Activated naive CD4-positive, alpha-beta T cell treated with anti-CD3 and anti-CD28 coated beads, Interleukin-2, amount 50 U/mL, for 16 hours (primary cell): ENCODE measurements around the gene MVB12A.

Experiments
- DNase-seq: peaks from one replicate; pipeline ENCODE4 v3.0.0-alpha.2; 2020

The MVB12A gene

GRCh38 chr19:17419621-17420474 lies at the start of gene MVB12A:
TSS of gene MVB12A (plus strand) at chr19:17420047. CDS start at chr19:17420136, 89 bp downstream.
- peak; percentile 97 for DNase-seq

- no peak for DNase-seq
These were observed 42.8 kb upstream of the MVB12A start, which contains the start of gene PLVAP for GRCh38 chr19:17376935-17377600. TSS of gene PLVAP (minus strand) at chr19:17377342. CDS start at chr19:17377288, 54 bp downstream.

GRCh38 chr19:17378271-17378670 lies 41.6 kb upstream of the MVB12A start:
- no peak for DNase-seq

- no peak for DNase-seq
These were observed 40.6 kb upstream of the MVB12A start for GRCh38 chr19:17379221-17379631.

GRCh38 chr19:17380426-17381138 lies 39.3 kb upstream of the MVB12A start:
- DNase-seq, result no peak

GRCh38 chr19:17385878-17386611 lies 33.8 kb upstream of the MVB12A start:
- DNase-seq, result peak; percentile 70

- DNase-seq, result no peak
These were observed 30.6 kb upstream of the MVB12A start for GRCh38 chr19:17389288-17389687.

GRCh38 chr19:17389957-17390664 lies 29.7 kb upstream of the MVB12A start:
- DNase-seq, result peak; percentile 21

GRCh38 chr19:17390665-17391370 lies 29.0 kb upstream of the MVB12A start:
- peak; percentile 96 for DNase-seq

- DNase-seq, result no peak
These were observed 28.3 kb upstream of the MVB12A start for GRCh38 chr19:17391371-17392151.

- DNase-seq, result no peak
These were observed 26.8 kb upstream of the MVB12A start for GRCh38 chr19:17393002-17393401.

GRCh38 chr19:17393914-17394313 lies 25.9 kb upstream of the MVB12A start, which contains the start of gene CCDC194:
TSS of gene CCDC194 (minus strand) at chr19:17394196. CDS start at chr19:17394158, 38 bp downstream.
- no peak for DNase-seq

GRCh38 chr19:17394891-17395415 lies 24.9 kb upstream of the MVB12A start:
- DNase-seq, result peak; percentile 76

GRCh38 chr19:17398902-17399527 lies 20.8 kb upstream of the MVB12A start:
- no peak for DNase-seq

- DNase-seq, result no peak
These were observed 18.2 kb upstream of the MVB12A start for GRCh38 chr19:17401628-17402027.

- DNase-seq, result peak; percentile 37
These were observed 16.6 kb upstream of the MVB12A start for GRCh38 chr19:17402982-17403855.

GRCh38 chr19:17404015-17404414 lies 15.8 kb upstream of the MVB12A start:
- DNase-seq, result no peak

- no peak for DNase-seq
These were observed 15.1 kb upstream of the MVB12A start for GRCh38 chr19:17404621-17405249.
